RPMI8226 (cell line): ENCODE results near the gene GSK3B.
A peak's percentile ranks its signal among the peaks of the same experiment; 100 is the strongest.

Experiments used
- DNase-seq: peaks from one replicate; pipeline ENCODE4 v3.0.0-alpha.2; 2015

The GSK3B gene

GRCh38 chr3:119870512-119870911, 223.7 kb downstream of the GSK3B start:
- no peak for DNase-seq

- DNase-seq = no peak
Observed at GRCh38 chr3:119864476-119864875, 229.8 kb downstream of the GSK3B start.

GRCh38 chr3:119862616-119863015, 231.6 kb downstream of the GSK3B start:
- no peak for DNase-seq

- DNase-seq = no peak
Observed at GRCh38 chr3:119861681-119862080, 232.6 kb downstream of the GSK3B start.

GRCh38 chr3:119859728-119860127, 234.5 kb downstream of the GSK3B start:
- no peak for DNase-seq

- no peak for DNase-seq
Observed at GRCh38 chr3:119858957-119859356, 235.3 kb downstream of the GSK3B start.

- DNase-seq = no peak
Observed at GRCh38 chr3:119856695-119857094, 237.6 kb downstream of the GSK3B start.

- no peak for DNase-seq
Observed at GRCh38 chr3:119849126-119849525, 245.1 kb downstream of the GSK3B start.

- no peak for DNase-seq
Observed at GRCh38 chr3:119841808-119842471, 252.3 kb downstream of the GSK3B start.

GRCh38 chr3:119835556-119835955, 258.7 kb downstream of the GSK3B start:
- no peak for DNase-seq

GRCh38 chr3:119834754-119835370, 259.4 kb downstream of the GSK3B start:
- no peak for DNase-seq

GRCh38 chr3:119831941-119832371, 262.3 kb downstream of the GSK3B start:
- DNase-seq = no peak

- no peak for DNase-seq
Observed at GRCh38 chr3:119831022-119831421, 263.2 kb downstream of the GSK3B start.

GRCh38 chr3:119829420-119829819, 264.8 kb downstream of the GSK3B start:
- DNase-seq = no peak

GRCh38 chr3:119826711-119827608, 267.3 kb downstream of the GSK3B start:
- DNase-seq = no peak

- no peak for DNase-seq
Observed at GRCh38 chr3:119825820-119826219, 268.4 kb downstream of the GSK3B start.

- no peak for DNase-seq
Observed at GRCh38 chr3:119819806-119820205, 274.4 kb downstream of the GSK3B start.

- no peak for DNase-seq
Observed at GRCh38 chr3:119818937-119819336, 275.3 kb downstream of the GSK3B start.

GRCh38 chr3:119817583-119818363, 276.5 kb downstream of the GSK3B start:
- DNase-seq = no peak

GRCh38 chr3:119817071-119817470, 277.2 kb downstream of the GSK3B start:
- no peak for DNase-seq

- no peak for DNase-seq
Observed at GRCh38 chr3:119815716-119816115, 278.5 kb downstream of the GSK3B start.

GRCh38 chr3:119812491-119813058, 281.7 kb downstream of the GSK3B start:
- no peak for DNase-seq

- peak; percentile 58 for DNase-seq
Observed at GRCh38 chr3:119810018-119810435, 284.2 kb downstream of the GSK3B start.
